HCT116 (cell line): ENCODE measurements around the gene FSTL4. TPM values are rescaled to one million over a fixed set of nuclear protein-coding genes. Genes with fewer than 3 reads are reported as not detected.

ENCODE experiments used
- ATAC-seq: fragments of 200-7000 bp; cut with Tn5 transposase; 2 replicates; pipeline ENCODE4 v1.9.1; 2020; ENCODE audit warnings: mild to moderate bottlenecking, moderate library complexity
- BruUV-seq: library from RNA; stranded (reverse); fragments of 400-500 nt; replicated peaks from 2 replicates; lab custom pipeline; 2021; lab: Mats Ljungman, UMichigan
- CTCF ChIA-PET: fragments of 300-600 bp; sonication (Branson Sonifier 250); formaldehyde crosslinking; loops from one replicate; lab custom pipeline; 2021; ENCODE audit warnings: antibody characterized with exemption; lab: Charles Lee
- POLR2A ChIA-PET: fragments of 300-600, 350-600 bp; sonication (Branson Sonifier 250); formaldehyde crosslinking; loops from one replicate; lab custom pipeline; 2021; ENCODE audit warnings: antibody characterized with exemption; lab: Charles Lee
- RAD21 ChIA-PET, 2 experiments: fragments of 300-600 bp; sonication (Branson Sonifier 250); formaldehyde crosslinking; loops; one replicate each; lab custom pipeline; 2023; ENCODE audit warnings: low total read pairs in 2 of 2; ENCODE audit not compliant: uncharacterized antibody in 2 of 2, unreplicated experiment in 2 of 2, low non-redundant PET in 1 of 2; lab: Charles Lee
- DNase-seq: peaks from one replicate; pipeline ENCODE4 v3.0.0-alpha.2; 2010; ENCODE audit warnings: low read depth, low spot score
- H2AFZ ChIP-seq: fragments of 200-600 bp; shearing (Covaris generic), sonication (generic); 2 replicates; pipeline ENCODE4 v1.6.1; 2017; ENCODE audit warnings: low read depth, mixed run types, mixed read lengths, antibody characterized with exemption, low read length; ENCODE audit not compliant: poor library complexity, severe bottlenecking
- H3K27ac ChIP-seq: 2 replicates; pipeline ENCODE4 v1.5.1; 2012; ENCODE audit warnings: low read depth, low read length
- H3K27me3 ChIP-seq: fragments of 200-600 bp; sonication (generic); 2 replicates; pipeline ENCODE4 v1.6.1; 2016; ENCODE audit warnings: mixed run types, low read length, mixed read lengths; ENCODE audit not compliant: insufficient read depth
- H3K36me3 ChIP-seq, 2 experiments: fragments of 200-500 bp in 1 of 2; fragments of 200-600 bp in 1 of 2; sonication (Bioruptor generic) in 1 of 2; sonication (generic) in 1 of 2; 2 replicates each; pipeline versions ENCODE4 v1.5.1 to v1.6.1; 2014 to 2016; ENCODE audit warnings: low read length in 2 of 2, inconsistent platforms in 1 of 2, mixed read lengths in 1 of 2, mixed run types in 1 of 2; ENCODE audit not compliant: insufficient read depth in 2 of 2, control insufficient read depth in 1 of 2
- H3K4me1 ChIP-seq, 2 experiments: fragments of 200-600 bp in 1 of 2; sonication (generic) in 1 of 2; 2 replicates each; pipeline versions ENCODE4 v1.5.1 to v1.6.1; 2012 to 2017; ENCODE audit warnings: low read length in 2 of 2, inconsistent platforms in 1 of 2, mild to moderate bottlenecking in 1 of 2, mixed read lengths in 1 of 2, mixed run types in 1 of 2, moderate library complexity in 1 of 2; ENCODE audit not compliant: insufficient read depth in 2 of 2, control insufficient read depth in 1 of 2
- H3K4me2 ChIP-seq: fragments of 200-600 bp; sonication (generic); 2 replicates; pipeline ENCODE4 v1.6.1; 2017; ENCODE audit warnings: mixed run types, low read length, mixed read lengths
- H3K4me3 ChIP-seq, 2 experiments: fragments of 200-600 bp in 1 of 2; sonication (generic) in 1 of 2; replicated peaks in 1 of 2; 2 replicates each; pipeline ENCODE4 v1.5.1; 2011 to 2016; ENCODE audit warnings: low read length in 2 of 2, control low read depth in 1 of 2, low read depth in 1 of 2, mild to moderate bottlenecking in 1 of 2, mixed read lengths in 1 of 2, mixed run types in 1 of 2
- H3K79me2 ChIP-seq: fragments of 200-600 bp; sonication (generic); 2 replicates; pipeline ENCODE4 v1.6.1; 2017; ENCODE audit warnings: mild to moderate bottlenecking, mixed run types, low read length, moderate library complexity, mixed read lengths; ENCODE audit not compliant: insufficient read depth
- H3K9ac ChIP-seq: fragments of 200-600 bp; sonication (generic); 2 replicates; pipeline ENCODE4 v1.6.1; 2016; ENCODE audit warnings: low read length, mixed read lengths
- H3K9me2 ChIP-seq: fragments of 200-600 bp; sonication (generic), shearing (Covaris generic); 2 replicates; pipeline ENCODE4 v1.6.1; 2017; ENCODE audit warnings: mixed run types, mild to moderate bottlenecking, moderate library complexity; ENCODE audit not compliant: insufficient read depth
- H3K9me3 ChIP-seq, 2 experiments: fragments of 200-500 bp in 1 of 2; fragments of 200-600 bp in 1 of 2; sonication (Bioruptor generic) in 1 of 2; sonication (generic) in 1 of 2; 2 replicates each; pipeline ENCODE4 v1.6.1; 2014 to 2017; ENCODE audit warnings: low read length in 2 of 2, mixed read lengths in 2 of 2, inconsistent platforms in 1 of 2, low read depth in 1 of 2, mild to moderate bottlenecking in 1 of 2, mixed run types in 1 of 2, moderate library complexity in 1 of 2; ENCODE audit not compliant: control insufficient read depth in 1 of 2, insufficient read depth in 1 of 2
- H4K20me1 ChIP-seq: fragments of 200-600 bp; sonication (generic), shearing (Covaris generic); 2 replicates; pipeline ENCODE4 v1.6.1; 2017; ENCODE audit warnings: mixed run types, mild to moderate bottlenecking, moderate library complexity; ENCODE audit not compliant: insufficient read depth
- CBX3 ChIP-seq: IDR thresholded peaks from 2 replicates; pipeline ENCODE4 v1.6.1; 2012; ENCODE audit warnings: low read depth
- CEBPB ChIP-seq: IDR thresholded peaks from 2 replicates; pipeline ENCODE4 v1.6.1; 2012; ENCODE audit warnings: low read depth
- EGR1 ChIP-seq: IDR thresholded peaks from 2 replicates; pipeline ENCODE4 v1.6.1; 2012; ENCODE audit warnings: low read depth
- ELF1 ChIP-seq: IDR thresholded peaks from 2 replicates; pipeline ENCODE4 v1.6.1; 2012; ENCODE audit warnings: low read depth, borderline replicate concordance
- EZH2phosphoT487 ChIP-seq: fragments of 200-600 bp; IDR thresholded peaks from 2 replicates; pipeline ENCODE4 v1.6.1; 2018; ENCODE audit warnings: antibody characterized with exemption, borderline replicate concordance
- JUND ChIP-seq: IDR thresholded peaks from 2 replicates; pipeline ENCODE4 v1.6.1; 2012
- RAD21 ChIP-seq: IDR thresholded peaks from 2 replicates; pipeline ENCODE4 v1.6.1; 2012; ENCODE audit warnings: low read depth, mild to moderate bottlenecking
- SIN3A ChIP-seq: IDR thresholded peaks from 2 replicates; pipeline ENCODE4 v1.6.1; 2012; ENCODE audit warnings: low read depth
- SP1 ChIP-seq: IDR thresholded peaks from 2 replicates; pipeline ENCODE4 v1.6.1; 2012; ENCODE audit warnings: low read depth
- SRF ChIP-seq: IDR thresholded peaks from 2 replicates; pipeline ENCODE4 v1.6.1; 2012; ENCODE audit warnings: low read depth
- TCF7L2 ChIP-seq: IDR thresholded peaks from 2 replicates; pipeline ENCODE4 v1.7.0; 2011; ENCODE audit warnings: borderline replicate concordance, inconsistent platforms; ENCODE audit not compliant: insufficient read depth, insufficient read length; ENCODE audit errors: extremely low read depth
- YY1 ChIP-seq: IDR thresholded peaks from 2 replicates; pipeline ENCODE4 v1.6.1; 2011; ENCODE audit warnings: low read length, low read depth, moderate library complexity, mild to moderate bottlenecking; ENCODE audit not compliant: insufficient replicate concordance; ENCODE audit errors: extremely low read depth
- intact Hi-C: fragments of 100-400 bp; cut with micrococcal nuclease; formaldehyde crosslinking; loops from 2 replicates; pipeline ENCODE4 v1.10.0; 2022
- total RNA-seq: library from RNA; stranded (reverse); gene quantifications from one replicate; pipeline ENCODE4 v1.2.1, GENCODE V29; 2021; ENCODE audit not compliant: unreplicated experiment
- TF ChIP-seq, protein P1 (sequence below): IDR thresholded peaks from 2 replicates; pipeline ENCODE4 v1.6.1; 2012
- TF ChIP-seq, protein P2 (sequence below), 3 experiments: fragments of 200-600 bp in 1 of 3; sonication (generic) in 1 of 3; IDR thresholded peaks in 2 of 3; conservative IDR thresholded peaks in 1 of 3; 2 replicates each; pipeline ENCODE4 v1.5.1; 2012 to 2017; ENCODE audit warnings: low read depth in 2 of 3, low read length in 2 of 3, antibody characterized with exemption in 1 of 3, borderline replicate concordance in 1 of 3, control low read depth in 1 of 3, mild to moderate bottlenecking in 1 of 3, mixed read lengths in 1 of 3, mixed run types in 1 of 3, moderate library complexity in 1 of 3; ENCODE audit not compliant: insufficient read depth in 1 of 3

Gene FSTL4
- total RNA-seq, 1 experiment from 2014 or later = 0.37 TPM

DNA sequence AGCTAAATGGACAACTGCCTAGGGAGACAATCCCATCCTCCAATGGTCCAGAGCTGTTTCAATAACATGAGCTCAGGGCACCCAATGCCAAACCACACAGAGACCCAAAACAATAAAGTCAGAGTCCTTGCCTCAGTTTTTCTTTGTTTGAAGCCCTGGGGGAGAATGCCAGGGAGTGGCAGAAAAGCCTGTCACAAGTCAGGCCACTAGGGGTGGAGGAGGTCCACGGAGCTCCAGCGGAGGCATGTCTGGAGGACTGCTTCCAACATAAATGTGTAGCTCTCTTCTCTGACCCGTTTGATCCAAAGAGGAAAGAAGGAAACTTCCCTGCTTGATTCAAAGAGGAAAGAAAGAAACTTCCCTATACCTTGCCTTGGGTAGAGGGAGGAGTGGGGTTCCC is 385.3 kb downstream of the FSTL4 start:
- Histone ChIP-seq H3K9ac (no peak overlapping the region), H3K4me2 (no peak overlapping the region)

DNA sequence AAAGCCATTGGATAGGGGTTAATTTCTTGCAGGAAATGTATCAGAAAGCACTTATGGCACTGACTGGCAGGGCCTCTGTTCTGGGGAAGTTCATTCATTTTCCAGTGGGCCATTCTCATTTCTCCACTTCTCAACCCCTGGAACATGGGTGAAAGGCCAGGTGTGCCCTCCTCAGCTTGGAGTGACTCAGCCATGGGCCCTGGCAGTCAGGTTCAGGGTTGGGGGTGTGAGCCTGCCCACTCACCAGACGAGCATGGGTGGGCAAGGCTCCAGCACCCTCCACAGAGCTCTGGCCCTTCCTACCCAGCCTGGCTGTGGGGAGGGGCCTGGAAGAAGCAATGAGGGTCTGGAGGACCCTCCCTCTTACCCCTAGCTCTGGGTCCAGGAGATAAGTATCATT is 386.2 kb downstream of the FSTL4 start:
- Histone ChIP-seq H3K36me3 (no peaks in the 10 kb centered on the region), H3K79me2 (no peaks in the 10 kb centered on the region), H3K9ac (no peak overlapping the region), H3K27ac (no peak overlapping the region; the same call in 1 of the 2 replicates), H3K27me3 (no peaks in the 10 kb centered on the region), H2AFZ (no peak overlapping the region), H3K4me2 (peak overlapping the region; percentile 55), H3K4me1 (peaks cover 22 to 40% of the 10 kb centered on the region in 2 experiments), H3K4me3 (peak overlapping the region in 1 of 2 experiments; percentile 5; a peak in 1 of 4 replicates), H4K20me1 (no peaks in the 10 kb centered on the region), H3K9me3 (no peaks in the 10 kb centered on the region), H3K9me2 (no peaks in the 10 kb centered on the region)
- CTCF ChIA-PET = interaction anchor here (3.0 kb wide), 1 partner anchor 22 kb away, joined by 11 read pairs; no protein-coding TSS in a partner anchor
- POLR2A ChIA-PET = no interaction called here
- no TSS peak for BruUV-seq
- ATAC-seq = peak; percentile 16
- no peak for DNase-seq
- RAD21 ChIA-PET = no interaction called here
- intact Hi-C loops = no loop called here
- TF ChIP-seq, protein P1, sequence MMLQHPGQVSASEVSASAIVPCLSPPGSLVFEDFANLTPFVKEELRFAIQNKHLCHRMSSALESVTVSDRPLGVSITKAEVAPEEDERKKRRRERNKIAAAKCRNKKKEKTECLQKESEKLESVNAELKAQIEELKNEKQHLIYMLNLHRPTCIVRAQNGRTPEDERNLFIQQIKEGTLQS = no peak
- no peak for TF ChIP-seq JUND
- TF ChIP-seq, protein P2, sequence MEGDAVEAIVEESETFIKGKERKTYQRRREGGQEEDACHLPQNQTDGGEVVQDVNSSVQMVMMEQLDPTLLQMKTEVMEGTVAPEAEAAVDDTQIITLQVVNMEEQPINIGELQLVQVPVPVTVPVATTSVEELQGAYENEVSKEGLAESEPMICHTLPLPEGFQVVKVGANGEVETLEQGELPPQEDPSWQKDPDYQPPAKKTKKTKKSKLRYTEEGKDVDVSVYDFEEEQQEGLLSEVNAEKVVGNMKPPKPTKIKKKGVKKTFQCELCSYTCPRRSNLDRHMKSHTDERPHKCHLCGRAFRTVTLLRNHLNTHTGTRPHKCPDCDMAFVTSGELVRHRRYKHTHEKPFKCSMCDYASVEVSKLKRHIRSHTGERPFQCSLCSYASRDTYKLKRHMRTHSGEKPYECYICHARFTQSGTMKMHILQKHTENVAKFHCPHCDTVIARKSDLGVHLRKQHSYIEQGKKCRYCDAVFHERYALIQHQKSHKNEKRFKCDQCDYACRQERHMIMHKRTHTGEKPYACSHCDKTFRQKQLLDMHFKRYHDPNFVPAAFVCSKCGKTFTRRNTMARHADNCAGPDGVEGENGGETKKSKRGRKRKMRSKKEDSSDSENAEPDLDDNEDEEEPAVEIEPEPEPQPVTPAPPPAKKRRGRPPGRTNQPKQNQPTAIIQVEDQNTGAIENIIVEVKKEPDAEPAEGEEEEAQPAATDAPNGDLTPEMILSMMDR (IDR thresholded peaks at IDR 0.05 in 2 of 3, conservative IDR thresholded peaks at IDR 0.05 in 1 of 3; ENCODE audit: borderline replicate concordance in 1 of 3, insufficient read depth in 1 of 3, low read depth in 2 of 3, low read length in 2 of 3) = no peak
- no peak for TF ChIP-seq CBX3
- no peak for TF ChIP-seq SRF
- TF ChIP-seq ELF1 = no peak
- TF ChIP-seq CEBPB = no peak
- TF ChIP-seq SIN3A = no peak
- no peak for TF ChIP-seq EGR1
- TF ChIP-seq EZH2phosphoT487 = no peak
- TF ChIP-seq SP1 = no peak
- TF ChIP-seq RAD21 = no peak
- no peak for TF ChIP-seq YY1

More for the DNA sequence above, 385.3 kb downstream of the FSTL4 start:
- no peaks in the 10 kb centered on the region for H3K27me3 ChIP-seq
- RAD21 ChIA-PET = interaction anchor here in 1 of 2 experiments (0.6 kb wide), 1 partner anchor 18 kb away, joined by 3 read pairs; no protein-coding TSS in a partner anchor
- H3K9me2 ChIP-seq = no peaks in the 10 kb centered on the region
- peaks cover 23 to 44% of the 10 kb centered on the region in 2 experiments for H3K4me1 ChIP-seq
- H3K36me3 ChIP-seq = no peaks in the 10 kb centered on the region
- POLR2A ChIA-PET = interaction anchor here (1.6 kb wide), 1 partner anchor 13 kb away, joined by 7 read pairs; no protein-coding TSS in a partner anchor
- no peak overlapping the region for H3K27ac ChIP-seq
- H3K79me2 ChIP-seq = no peaks in the 10 kb centered on the region
- TF ChIP-seq TCF7L2 = no peak
- TF ChIP-seq RAD21 = peak; percentile 9; the same call in 1 of the 2 replicates
- TF ChIP-seq, protein P2 (IDR thresholded peaks at IDR 0.05 in 2 of 3, conservative IDR thresholded peaks at IDR 0.05 in 1 of 3; ENCODE audit: borderline replicate concordance in 1 of 3, insufficient read depth in 1 of 3, low read depth in 2 of 3, low read length in 2 of 3) = peak in 2 of 3 experiments; percentile 21 to 30; a peak in 2 of 6 replicates
- TF ChIP-seq, all 23 proteins: peak for 2
- CTCF ChIA-PET = interaction anchor here (3.0 kb wide), 1 partner anchor 21 kb away, joined by 11 read pairs; no protein-coding TSS in a partner anchor
- no TSS peak for BruUV-seq
- Histone ChIP-seq H2AFZ (no peak overlapping the region), H4K20me1 (no peaks in the 10 kb centered on the region), H3K9me3 (no peaks in the 10 kb centered on the region), H3K4me3 (no peak overlapping the region)
- ATAC-seq (peak; percentile 59), DNase-seq (no peak)
- intact Hi-C loops = no loop called here
